HG03095 (cell line): ENCODE data around the gene PIK3R6.

Source experiments
- ATAC-seq: cut with Tn5 transposase; IDR thresholded peaks from one replicate; pipeline ENCODE4 v1.9.1; 2021; ENCODE audit warnings: moderate library complexity; ENCODE audit not compliant: unreplicated experiment

The PIK3R6 gene

GRCh38 chr17:8855477-8856204, 11.8 kb downstream of the PIK3R6 start:
- ATAC-seq, result no peak

GRCh38 chr17:8851600-8851999, 15.9 kb downstream of the PIK3R6 start:
- ATAC-seq, result no peak

GRCh38 chr17:8849311-8850041, 18.0 kb downstream of the PIK3R6 start:
- no peak for ATAC-seq

GRCh38 chr17:8847891-8848290, 19.6 kb downstream of the PIK3R6 start:
- no peak for ATAC-seq

- ATAC-seq, result no peak
Observed at GRCh38 chr17:8846768-8847211, 20.7 kb downstream of the PIK3R6 start.

- no peak for ATAC-seq
Observed at GRCh38 chr17:8844229-8845218, 22.9 kb downstream of the PIK3R6 start.

GRCh38 chr17:8843344-8843743, 24.1 kb downstream of the PIK3R6 start:
- no peak for ATAC-seq

- no peak for ATAC-seq
Observed at GRCh38 chr17:8841844-8842243, 25.6 kb downstream of the PIK3R6 start.

GRCh38 chr17:8839410-8839935, 28.0 kb downstream of the PIK3R6 start:
- ATAC-seq, result no peak

GRCh38 chr17:8838551-8839095, 28.9 kb downstream of the PIK3R6 start:
- ATAC-seq, result no peak

- no peak for ATAC-seq
Observed at GRCh38 chr17:8837563-8838075, 29.9 kb downstream of the PIK3R6 start.

- ATAC-seq, result no peak
Observed at GRCh38 chr17:8836821-8837562, 30.5 kb downstream of the PIK3R6 start.

GRCh38 chr17:8835631-8836364, 31.7 kb downstream of the PIK3R6 start:
- no peak for ATAC-seq

- no peak for ATAC-seq
Observed at GRCh38 chr17:8835106-8835505, 32.4 kb downstream of the PIK3R6 start.

GRCh38 chr17:8832711-8833352, 34.6 kb downstream of the PIK3R6 start:
- no peak for ATAC-seq

GRCh38 chr17:8831234-8831849, 36.1 kb downstream of the PIK3R6 start:
- no peak for ATAC-seq

GRCh38 chr17:8830141-8830540, 37.3 kb downstream of the PIK3R6 start:
- no peak for ATAC-seq
